GM19023 (cell line): ENCODE data around the gene PDE4B.
A peak's percentile ranks its signal among the peaks of the same experiment; 100 is the strongest.

Experiments
- ATAC-seq: cut with Tn5 transposase; IDR thresholded peaks from one replicate; pipeline ENCODE4 v1.9.1; 2021; ENCODE audit warnings: mild to moderate bottlenecking, moderate library complexity; ENCODE audit not compliant: unreplicated experiment

PDE4B gene

DNA sequence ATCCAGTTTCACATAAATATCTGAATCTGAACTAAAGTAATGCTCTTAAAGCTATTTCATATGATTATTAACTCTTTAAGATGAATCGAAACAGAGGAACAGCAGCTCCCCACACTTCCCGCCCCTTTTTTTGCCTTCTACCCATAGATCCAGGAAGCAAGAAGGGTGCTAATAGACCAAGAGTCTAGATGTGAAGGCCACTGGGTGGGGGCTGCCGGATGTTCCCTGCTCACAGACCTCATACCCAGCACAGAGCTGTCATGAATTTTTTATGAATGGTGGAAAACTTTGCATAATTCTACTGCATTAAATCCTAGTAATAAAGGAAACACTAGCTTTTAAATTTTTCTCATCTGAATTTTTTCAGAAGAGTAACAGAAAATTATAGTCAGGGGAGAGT, 457.4 kb downstream of the PDE4B start:
- no peak for ATAC-seq

DNA sequence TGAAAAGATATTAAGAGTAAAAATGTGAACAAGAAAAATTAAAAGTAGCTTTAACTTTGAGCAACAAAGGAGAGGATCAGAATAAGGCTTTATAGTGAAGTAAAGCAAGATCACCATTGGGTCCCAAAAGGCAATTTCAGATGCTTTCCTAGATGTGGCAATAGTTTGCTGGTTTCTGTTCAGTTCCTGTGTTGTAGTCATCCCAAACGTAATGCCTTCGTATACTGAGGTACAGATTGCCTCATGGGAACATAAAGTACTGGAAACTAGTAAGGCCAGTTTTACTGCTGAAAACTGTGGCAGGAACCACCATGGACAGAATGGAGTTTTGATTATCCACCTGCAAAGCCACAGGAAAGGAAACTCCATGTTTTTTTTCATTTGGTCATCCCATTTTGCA, 457.8 kb downstream of the PDE4B start:
- ATAC-seq = no peak

DNA sequence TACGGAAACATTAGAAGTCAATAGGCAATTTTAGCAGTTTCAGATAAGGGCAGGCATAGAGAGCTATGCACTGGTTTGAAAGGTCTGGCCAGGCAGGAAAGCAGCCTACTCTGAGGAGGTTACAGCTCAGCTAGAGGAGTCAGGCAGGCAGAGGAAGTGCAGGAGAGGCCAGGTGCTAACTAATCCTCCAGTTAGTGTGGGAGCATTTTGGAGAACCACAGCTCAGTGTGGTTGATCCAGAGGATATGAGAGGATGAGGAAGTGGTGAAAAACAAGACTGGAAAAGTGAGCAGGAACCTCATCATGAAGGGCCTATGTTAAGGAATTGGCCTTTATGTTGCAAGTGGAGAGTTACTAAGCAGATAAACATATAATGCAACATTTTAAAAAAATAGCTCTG, 458.9 kb downstream of the PDE4B start:
- ATAC-seq = no peak

DNA sequence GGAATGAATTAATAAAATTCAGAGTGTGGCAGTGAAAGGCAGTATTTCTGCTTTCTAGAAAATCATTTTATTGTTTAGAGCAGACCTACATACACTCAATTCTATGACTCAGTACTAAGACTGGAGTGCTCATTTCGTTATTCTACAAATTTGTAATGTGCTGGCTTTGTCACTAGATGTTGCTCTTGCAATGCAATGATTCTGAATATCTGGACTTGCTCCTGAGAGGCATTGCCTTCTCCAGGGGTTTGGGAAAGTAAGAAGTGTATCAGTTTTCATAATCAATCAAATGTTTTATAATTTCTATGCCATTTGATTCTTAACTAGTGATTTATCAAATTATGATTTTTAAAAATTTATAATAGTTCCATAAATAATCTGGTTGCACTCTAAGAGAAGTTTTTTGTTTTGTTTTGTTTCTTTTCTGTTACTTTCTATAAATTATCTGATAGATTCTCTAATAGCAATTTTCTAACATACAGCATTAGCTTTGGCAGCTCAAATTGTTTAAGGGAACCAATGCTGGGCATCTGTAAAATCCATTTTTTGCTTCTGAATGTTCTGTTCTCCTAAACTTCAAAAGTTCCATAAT, 460.7 kb downstream of the PDE4B start:
- ATAC-seq = peak; percentile 70

DNA sequence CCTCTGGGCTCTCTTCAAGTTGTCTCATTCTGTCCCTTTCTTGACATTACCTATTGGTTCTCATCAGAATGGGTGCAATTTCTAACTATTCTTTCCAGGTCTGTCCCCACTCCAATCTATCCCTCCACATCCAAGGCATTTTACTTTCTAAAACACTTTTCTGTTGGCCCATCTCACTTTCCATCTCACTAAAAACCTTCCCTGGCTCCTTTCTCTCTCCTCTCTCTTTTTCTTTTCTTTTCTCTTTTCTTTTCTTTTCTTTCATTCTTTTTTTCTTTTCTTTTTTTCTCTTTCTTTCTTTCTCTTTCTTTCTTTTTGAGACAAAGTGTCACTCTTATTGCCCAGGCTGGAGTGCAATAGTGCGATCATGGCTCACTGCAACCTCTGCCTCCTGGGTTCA, 462.1 kb downstream of the PDE4B start:
- ATAC-seq = no peak

DNA sequence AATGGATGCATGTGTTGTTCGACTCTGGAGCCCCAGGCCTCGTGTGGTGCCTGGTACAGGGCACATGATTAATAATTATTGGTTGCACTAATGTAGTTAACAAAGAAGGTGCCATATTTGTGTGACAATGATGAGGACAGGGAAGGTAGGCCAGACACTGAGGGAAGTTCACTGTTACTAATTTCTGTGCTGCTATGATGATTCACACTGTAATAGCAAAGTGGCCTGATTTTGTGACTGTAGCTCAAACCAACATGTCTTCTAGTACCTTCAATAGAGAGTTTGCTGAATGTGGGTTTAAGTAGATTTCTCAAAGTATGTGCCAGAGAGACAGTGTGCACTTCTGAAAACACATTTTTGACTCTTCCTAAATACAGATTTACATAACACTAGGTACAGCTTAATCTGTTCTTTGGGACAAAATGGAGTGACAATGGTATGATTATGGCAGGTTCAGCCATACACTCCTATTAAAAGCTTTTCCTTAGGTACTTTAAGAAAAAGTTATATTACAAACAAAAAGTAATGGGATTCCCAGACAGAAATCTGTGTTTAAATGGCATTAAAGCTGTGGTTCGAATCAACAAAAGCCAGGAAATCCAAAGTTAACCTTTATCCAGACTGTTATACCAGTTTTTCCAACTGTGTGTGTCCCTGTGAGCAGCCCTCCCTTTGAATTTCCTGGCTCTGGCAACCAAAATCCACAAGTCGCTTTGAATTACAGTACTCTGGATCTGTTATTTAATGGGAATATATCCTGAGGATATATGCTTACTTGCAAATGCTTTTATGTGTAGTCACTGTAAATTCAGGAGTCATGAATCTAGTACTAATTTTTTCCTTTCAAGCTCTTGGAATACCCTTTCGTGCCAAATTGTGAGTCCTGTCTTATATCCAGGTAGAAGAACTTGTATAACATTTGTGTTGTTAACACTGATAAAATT, 464.2 kb downstream of the PDE4B start:
- no peak for ATAC-seq

DNA sequence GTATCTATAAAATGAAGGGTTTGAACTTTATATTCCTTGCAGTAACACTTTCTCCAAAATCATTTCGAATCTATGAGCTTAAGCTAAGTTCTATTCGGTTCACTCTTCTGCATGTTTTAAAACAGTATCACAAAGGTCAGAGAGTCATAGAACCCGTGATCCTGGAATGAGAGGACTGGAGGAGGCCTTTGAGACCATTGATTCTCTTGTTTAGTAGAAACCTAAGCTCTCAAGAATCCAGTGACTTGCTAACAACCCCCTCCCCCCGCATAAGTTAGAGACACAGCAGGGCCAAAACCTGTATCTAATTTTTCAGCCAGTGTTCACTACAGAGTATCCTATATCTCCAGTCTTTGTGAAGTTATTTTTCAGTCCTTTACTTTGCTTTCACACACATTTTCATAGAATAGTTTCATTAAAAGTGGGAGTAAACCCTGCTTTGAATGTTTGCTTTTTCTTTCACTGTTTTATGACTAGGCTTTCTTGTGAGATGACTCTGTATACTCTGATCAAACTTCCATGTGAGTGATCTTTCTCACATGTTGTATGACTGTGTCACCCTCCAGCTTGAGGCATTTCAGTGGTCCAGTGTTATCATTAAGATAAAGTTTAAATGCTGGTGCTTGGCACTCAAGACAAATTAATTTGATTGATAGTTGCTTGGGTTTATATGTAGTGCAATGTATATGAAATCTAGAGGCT, 465.9 kb downstream of the PDE4B start:
- peak; percentile 79 for ATAC-seq

DNA sequence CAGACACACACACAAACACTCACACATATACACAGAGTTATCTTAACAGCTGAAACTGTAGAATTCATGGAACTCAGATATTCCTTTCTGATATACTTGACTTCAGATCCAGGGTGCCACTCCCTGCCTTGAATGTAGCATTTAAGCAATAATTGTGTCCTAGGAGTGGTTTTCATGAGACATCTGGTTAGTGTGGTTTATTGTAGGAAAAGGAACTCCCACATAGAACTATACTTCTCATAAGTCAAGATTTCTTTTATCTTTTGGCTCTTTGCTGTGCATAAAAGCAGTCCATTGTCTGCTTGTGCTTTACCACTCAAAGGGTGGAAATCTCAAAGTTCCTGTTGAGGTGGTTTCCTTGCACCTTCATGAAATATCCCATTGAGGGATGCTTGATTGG, 468.7 kb downstream of the PDE4B start:
- ATAC-seq = no peak

DNA sequence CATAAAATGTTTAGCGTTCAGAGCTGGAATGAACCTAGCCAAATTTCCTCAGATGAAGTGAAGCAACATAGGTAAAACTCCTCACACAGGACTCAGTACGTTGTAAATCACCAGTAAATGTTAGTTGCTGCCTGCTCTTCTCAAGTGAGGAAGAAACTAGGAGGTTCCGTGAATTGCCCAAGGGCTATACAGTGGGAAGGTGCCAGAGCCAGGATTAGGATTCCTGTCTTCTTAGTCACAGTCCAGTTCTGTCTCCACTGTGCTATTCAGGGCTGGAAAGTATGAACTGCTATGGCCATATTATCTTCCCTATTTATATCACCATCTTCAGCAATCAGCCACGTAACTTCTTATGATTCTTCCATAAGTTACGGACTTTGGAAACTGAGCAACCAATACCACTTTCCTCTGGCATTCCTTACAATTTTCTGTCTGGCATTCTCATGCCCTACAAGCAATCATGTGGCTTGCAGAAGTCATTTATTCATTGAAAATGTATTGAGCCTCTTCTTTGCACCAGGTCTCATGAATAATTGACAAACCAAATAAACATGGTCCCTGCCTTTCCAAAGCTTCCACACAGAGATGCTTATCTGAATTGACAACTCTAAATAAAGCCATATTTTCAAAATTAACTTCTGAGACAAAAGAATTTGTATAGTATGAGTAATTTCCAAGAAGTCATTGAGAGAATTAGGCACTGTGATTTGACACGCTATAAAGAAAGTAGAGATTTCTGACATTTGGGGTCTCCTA, 469.7 kb downstream of the PDE4B start:
- ATAC-seq = no peak

DNA sequence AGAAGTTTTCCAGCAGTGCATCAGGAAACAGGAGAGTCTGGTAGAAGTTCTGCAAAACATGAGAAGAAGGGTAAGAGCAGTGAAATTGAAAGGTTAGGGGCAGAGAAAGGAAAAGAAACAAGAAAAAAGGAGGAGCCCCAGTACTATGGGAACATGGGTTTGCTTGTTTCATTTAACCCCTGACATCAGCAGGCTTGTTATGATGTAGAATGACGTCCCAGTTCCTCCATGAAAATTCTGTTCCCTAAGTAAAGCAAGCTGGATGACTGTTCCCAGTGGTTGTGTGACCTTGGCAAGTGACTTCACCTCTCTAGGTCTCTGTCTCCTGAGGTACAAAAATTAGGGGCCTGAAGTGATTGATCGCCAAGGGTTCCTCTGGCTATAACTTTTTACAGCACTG, 472.6 kb downstream of the PDE4B start:
- no peak for ATAC-seq

DNA sequence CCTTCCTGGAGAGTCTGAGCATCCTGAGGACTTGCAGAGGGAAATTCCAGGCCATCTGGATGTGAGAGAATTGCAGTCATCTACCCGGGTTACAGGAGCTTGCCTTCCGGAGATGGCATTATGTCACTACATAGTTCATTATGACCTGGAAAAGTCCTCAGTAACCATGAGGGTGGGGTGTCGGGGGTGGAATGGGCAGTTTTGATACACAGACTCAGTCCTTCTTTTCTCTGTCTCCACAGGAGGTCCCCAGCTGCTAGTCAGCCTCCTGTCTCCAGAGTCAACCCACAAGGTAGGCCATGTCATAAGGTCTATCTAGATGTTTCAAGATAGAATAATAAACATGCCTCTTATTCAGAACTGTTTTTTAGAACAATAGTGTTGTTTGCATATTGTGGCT, 473.1 kb downstream of the PDE4B start:
- no peak for ATAC-seq

DNA sequence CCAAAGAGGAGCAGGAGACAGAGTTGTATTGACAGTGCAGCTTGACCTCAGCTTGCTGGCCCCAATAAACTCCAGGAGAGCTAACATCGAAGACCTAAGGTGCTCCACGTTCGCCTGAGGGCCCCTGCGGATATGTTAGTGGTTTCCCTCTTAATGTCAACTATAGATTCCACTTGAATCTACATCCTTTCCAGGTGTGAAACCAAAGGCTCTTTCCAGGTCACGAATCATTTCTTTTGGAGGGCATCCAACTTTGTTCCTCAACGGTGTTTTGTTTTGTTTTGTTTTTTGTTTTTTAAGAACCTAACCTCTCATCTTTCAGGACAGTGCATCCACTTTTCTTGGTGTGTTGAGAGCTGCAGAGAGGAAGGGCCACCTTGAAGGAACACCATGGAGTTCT, 473.7 kb downstream of the PDE4B start:
- no peak for ATAC-seq

DNA sequence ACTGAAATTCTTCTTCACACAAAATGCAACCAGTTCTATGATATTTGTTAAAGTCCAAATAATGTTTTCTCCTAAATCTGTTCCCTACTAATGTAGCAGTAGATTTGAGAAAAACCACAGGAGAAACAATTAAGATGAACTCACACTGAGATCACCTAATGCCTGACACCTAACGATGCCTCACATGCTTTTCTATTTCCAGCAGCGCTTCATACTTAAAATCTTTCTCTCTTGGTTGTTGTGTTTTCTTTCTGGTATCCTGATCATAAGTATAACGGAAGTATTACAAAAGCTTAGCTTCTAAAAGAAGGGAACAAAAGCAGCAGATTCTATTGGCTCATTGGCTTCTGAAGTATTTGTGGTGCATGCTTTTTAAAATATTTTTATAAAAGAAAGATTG, 474.1 kb downstream of the PDE4B start:
- ATAC-seq = no peak

DNA sequence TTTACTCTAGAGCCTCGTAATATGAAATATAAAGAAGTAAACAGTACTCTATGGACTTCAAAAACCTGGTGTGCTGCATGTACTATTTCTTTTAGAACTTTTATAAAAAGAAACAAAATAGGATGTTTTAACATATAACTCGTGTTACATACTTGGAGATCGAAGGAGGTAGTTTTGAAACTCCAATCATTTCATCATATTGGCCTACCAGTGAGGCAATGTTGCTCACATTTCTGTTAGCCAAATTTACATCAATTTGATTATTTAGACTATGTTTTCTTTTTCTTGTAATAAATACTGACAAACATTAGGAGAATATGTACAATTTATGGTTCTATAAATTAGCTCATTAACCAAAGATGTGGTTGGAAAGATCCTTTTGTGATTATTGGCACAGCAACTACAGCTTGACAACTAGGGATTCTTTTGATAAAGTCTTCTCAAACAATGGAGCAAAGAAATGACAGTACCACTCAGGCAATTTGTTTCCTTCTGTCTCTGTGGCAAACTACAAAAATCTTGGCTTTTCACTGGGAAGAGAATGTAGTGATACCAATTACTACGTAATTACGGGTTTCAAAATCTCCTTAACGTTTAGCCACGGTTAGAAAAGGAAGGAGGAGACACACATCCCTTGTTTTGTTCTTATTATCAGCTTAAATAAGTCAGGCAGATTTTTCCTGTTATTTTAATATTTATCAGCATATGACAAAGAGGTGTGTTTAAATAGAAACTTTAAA, 474.7 kb downstream of the PDE4B start:
- no peak for ATAC-seq

DNA sequence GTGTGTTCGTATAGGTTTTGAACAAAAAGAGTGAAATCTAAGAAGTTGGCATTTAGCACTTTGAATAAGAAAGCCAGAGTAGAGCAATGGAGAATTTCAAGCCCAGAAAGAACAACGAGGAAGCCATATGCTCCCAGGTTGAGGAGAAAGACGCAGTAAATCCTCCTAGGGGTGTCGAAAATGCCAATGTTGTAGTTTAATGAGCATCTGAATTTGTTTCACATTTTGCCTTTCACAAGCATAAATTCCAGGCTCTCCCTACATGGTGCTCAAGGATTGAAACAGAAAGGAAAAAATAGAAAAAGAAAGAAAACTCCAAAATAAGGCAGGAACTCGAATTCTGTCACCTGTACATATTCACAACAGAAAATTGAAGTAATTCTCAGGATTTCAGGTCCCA, 476.5 kb downstream of the PDE4B start:
- ATAC-seq = no peak

DNA sequence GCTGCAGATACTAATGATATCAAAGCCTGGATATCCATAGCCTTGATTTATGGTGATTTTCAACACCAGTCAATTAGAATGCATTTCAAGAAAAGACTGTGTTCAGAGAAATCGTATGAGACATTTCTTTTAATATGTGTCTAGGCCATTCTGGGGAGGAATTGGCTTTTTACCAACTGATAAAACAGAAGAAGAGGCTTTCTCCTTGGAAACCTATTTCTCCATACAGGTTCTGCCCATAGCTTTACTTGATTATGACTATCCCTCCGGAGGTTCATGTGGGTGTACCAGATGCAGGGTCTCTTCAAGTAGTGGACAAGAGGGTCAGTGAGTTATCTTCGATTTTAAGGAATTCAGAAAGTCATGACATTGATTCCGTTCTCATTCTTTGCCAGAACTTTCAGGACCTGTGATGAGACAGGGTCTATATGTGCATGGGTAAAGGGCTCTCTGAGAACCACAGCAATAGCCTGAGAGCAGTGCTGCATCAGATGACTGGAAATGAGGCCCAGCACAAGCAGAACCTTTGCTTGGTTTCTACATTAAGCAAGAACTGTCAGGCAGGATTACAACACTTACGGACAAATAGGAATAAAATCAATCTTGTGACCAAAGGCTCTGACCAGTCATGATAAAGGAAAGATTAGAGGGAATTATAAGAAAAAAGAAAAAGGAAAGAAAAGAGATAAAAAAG, 477.6 kb downstream of the PDE4B start:
- ATAC-seq = no peak

DNA sequence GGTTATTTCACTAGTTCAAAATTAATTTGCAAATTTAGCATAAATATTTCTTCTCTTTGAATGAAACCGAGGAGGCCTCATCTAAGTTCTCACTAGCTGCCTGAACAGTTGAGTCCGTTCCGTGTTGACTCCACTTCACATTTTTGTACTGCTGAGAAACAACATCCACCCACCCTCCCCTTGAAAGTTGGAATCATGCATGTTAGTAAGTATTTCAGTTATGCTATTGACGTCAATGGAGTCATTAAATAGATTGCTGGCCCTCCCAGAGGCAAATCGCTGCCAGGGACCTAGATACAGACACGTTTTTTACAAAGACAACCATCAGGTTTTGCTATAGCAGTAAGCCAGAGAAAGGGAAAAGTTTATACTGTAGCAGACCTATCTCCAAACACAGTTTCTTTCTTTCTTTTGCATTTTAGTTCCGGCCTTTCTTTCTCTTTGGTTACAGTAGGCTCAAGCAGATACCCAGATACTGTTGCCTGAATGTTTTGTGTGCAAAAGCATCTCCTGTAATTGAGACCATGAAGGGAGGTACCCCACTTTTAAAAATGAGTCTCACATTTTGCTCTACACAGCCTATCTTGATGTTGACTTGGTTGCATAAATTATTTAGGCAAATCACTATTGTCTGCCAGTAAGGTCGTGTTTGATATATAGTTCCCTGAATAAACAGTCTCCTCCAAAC, 478.7 kb downstream of the PDE4B start:
- ATAC-seq = no peak

DNA sequence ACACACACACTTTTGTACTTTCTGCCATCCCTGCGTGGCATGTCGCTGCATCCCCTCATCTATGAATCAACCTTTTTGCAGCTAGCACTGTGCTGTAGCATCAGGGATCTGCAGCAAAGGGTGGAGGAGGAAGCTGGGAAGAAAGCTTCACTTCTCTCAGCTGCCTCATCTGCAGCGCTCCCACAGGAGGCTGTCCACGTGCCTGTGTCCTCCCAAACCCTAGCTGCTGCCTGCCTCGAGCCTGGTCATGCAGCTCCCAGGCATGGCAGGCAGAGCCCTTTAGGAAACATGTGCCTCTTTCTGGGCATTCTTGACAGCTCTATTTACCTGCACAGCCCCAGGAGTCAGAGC, 479.2 kb downstream of the PDE4B start:
- ATAC-seq = no peak

DNA sequence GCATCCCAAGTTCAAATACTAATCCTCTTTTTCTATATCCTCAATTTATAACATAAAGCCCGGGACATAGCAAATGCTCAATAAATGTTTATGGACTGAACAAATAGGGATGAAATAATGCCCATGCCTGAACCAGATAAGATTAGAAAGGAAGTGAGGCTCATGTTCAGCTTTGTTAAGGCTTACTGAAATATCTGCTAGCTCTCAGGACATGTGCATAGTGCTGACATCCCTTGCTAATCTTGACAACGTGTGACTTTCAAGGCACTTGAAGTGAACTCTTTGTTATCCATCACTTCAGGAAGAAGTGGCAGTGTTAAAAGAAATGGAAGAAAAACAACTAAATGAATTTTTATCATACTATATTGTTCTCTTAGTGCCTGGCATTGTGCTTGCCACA, 481.0 kb downstream of the PDE4B start:
- ATAC-seq = no peak
